NCI-H526 treated with DMSO at 0.1 percent for 48 hours (cell line): Measurements from ENCODE around the gene PNMA1.

Source experiments
- DNase-seq: peaks from one replicate; lab custom pipeline; 2025; lab: John Stamatoyannopoulos, UW

PNMA1 gene

DNA sequence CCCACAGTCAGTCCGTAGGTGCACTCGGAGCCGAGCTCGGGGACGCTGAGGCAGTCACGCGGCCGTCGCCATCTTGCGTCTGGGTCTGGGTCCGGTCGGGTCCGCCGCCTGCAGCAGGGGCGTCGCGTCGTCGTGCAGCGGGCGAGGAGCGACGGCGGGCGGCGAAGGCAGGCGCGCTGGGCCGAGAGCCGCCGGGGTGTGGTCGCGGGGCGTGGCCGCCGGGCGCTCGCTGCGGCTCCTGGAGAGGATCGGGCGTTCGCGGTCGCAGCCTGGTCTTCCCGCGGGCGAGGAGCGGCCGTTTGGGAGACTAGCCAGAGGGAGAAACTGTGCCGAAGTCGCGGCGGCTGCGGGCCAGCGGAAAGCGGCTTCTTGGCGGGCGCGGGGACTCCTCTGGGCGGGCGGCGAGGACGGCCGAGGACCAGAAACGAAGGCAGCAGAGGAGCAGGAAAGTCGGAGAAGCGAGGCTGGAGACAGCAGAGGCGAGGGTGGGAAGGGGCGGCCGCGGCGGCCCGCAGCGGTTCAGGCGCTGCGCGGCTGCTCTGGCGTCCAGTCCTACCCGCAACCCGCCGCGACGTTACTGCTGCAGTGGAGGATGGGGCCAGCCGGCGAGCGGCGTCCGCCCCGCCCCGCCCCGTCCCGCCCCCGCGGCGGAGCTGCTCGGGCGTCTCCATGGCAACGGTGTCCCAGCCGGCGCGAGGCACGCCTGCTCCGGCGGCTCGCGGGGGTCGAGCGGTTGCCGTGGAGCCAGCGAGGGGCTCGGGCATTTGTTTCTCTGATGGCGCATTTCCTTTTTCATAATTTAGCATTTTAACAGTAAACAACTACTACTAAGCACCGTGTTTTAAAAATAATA is at the start of gene PNMA1:
TSS of gene PNMA1 (minus strand) at position 582 of the 853 bp plus-strand sequence. CDS start 745 bp downstream, outside the sequence.
- DNase-seq = peak; percentile 83

GRCh38 chr14:73763396-73763795 is 49.2 kb upstream of the PNMA1 start:
- peak; percentile 22 for DNase-seq

DNA sequence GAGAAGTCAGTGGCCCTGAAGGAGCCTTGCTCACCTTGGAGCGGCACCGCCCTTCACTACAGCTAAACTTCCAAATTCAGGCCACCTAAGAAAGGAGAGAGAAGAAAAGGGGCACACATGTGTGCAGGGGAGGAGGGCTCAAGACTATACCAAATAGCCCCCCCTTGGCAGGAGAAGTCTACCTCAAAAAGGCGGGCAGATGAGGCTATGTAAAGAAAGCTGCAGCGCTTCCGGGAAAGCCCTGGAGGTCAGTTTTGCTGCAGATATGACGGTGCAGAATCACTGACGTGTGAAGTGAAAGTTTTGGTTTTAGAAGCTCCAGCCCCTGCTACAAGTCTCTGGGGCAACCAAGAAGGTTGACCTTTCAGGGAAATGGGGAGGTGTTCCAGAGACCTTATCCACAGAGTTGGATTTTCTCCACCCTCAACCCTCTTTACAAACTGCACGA is 48.2 kb upstream of the PNMA1 start:
- no peak for DNase-seq

DNA sequence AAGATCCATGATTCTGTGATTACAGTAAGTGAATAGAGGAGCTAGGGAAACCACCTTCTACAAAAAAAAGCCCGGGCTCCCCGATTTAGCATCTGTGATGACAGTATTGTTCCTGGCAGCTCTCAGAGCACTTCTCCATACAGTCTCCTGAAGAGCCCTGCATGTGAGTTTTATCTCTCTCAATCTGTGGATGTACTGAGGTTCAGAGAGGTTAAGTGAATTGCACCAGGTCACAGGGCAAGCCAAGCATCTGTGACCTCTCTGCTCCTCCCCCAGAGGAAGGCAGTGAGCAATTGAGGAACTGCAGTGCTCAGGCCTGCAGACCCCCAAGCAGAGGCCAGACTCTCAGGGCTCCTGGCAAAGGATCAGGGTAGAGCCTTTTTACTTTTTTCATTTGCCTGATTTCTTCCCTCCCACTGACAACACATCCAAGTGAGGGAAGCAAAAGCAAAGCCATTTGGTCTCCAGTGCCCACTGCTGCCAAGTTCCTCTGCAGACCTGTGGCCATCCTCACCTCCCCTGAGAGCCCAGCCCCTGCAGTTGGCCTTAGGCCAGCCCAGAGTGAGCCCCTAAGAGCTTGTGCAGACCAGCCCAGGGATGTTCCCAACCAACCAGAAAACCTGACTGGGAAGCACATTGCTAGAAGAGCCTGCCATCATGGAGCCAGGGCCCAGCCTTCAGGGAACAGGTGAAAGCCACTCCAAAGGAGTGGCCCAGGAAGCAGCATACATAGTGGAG is 47.6 kb upstream of the PNMA1 start:
- no peak for DNase-seq

DNA sequence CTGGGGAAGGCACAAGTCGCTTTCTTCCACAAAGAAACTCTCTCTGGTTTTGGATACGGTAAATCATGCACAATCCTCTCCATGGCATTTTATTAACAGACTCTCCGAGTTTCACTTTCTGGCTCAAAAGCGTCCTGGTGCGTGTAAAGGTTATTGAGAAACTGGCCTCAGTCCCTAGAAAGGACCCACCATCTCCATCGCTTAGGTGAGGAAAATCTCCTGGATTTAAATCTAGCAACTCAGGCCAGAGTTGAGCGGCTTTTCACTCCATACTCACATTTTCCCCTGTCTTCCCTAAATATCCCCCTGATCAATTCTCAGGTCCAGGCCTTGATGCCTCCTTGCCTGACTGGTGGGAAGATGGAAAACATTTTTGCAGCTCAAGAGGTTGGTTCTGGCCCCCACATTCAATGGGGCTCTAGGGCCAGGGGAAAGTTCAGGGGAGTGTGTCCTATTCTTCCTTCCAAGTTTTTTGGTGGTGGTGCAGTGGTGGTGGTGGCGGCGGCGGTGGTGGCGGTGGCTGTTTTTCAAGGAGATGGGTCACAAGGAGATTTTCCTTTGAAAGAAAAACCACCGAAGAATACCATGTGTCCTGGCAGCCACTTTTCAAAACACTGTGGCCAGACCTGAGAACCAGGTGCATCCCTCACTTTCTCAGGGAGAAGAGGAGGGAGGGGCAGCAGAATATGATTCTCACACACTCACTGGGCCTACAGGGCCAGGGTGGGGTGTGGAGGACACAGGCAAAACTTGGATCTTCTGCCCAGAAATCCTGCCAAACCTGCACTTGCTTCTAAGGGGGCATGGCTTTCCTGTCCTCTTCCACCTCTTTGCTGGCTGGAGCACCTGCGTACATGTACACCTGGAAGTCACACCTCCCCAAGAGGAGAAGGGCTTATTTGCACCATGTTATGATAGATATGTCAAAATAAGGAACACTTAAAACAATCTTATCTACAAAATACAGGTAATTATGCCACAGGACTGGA is 46.7 kb upstream of the PNMA1 start:
- DNase-seq = no peak

DNA sequence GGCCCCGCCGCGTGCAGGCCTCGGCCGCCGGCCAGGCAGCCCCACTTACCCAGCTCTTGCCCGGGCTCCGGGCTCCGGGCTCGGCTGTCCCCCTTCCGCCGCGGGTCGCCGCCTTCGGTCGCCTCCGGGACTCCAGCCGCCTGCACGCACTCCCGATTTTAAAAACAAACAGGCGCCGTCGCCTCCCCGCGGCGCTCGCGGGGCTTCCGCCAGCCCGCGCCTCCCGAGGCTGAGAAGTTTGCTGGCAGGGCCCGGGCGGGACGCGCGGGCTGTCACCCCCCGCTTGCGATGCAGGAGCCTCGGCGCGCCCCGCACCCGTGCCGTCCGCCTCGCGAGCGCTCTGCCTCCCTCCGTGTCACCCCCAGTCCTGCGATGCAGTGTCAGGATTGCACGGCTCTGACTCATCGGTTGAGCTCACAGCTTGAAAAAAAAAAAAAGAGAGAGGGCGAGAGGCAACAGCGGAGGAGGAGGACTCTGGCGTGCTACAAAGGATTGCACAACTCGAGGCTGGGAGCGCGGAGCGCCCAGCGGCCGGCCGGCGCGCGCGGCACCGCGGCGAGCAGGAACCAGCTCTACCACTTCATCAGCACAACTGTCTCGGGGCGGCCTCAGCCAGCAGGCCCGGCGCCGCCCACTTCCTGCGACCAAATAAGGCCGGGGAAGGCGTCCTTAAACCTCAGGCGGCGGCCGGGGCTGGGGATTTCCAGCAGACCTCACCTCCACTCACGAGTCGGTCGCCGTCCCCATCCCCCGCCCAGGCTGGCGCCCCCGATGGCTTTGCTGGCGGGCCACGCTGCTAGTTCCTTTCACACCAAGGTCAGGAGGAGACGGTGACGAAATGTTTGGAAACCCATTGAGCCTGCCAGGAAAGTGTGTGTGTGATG is 45.8 kb upstream of the PNMA1 start:
- DNase-seq = peak; percentile 90

- no peak for DNase-seq
Measured at GRCh38 chr14:73759183-73759713, 45.1 kb upstream of the PNMA1 start.

DNA sequence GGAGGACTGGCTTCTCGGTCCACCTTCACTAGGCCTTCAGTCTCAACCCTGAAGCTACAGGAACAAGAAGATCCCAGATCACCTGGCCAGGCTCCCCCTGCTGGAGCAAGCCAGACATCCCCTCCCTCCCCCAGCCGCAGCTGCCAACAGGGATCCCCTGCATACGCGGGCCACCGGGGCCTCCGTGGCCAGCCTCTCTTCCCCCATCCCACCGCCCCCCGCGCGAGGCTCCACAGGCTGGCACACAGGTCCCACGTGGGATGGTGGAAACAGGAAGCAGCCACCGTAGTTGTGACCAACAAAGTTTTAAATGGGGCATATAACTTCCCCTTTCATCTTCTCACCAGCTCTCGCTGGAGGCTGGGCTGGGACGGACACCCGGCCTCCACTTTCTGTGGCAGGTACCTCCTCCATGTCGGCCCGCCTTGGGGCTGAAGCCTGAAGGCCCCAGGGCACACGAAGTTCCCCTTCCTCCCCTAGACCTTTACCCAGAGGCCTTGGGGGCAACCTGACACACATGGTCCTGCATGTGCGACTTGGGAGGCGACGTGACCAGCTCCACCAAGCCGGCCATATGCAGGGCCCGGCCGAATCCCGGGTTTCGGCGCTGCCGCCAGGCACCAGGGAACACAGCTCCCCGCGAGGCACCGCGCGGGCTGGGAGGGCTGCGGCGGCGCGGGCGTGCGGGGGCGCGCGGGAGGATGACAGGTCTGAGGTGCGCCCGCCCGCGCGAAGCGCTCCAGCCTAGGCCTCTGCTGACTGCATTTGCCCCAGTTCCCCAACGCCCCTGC is 44.4 kb upstream of the PNMA1 start:
- DNase-seq = peak; percentile 57

GRCh38 chr14:73757876-73758391 is 43.8 kb upstream of the PNMA1 start:
- DNase-seq = no peak

- DNase-seq = no peak
Measured at GRCh38 chr14:73757381-73757780, 43.2 kb upstream of the PNMA1 start.

GRCh38 chr14:73755434-73756014 is 41.3 kb upstream of the PNMA1 start:
- no peak for DNase-seq

DNA sequence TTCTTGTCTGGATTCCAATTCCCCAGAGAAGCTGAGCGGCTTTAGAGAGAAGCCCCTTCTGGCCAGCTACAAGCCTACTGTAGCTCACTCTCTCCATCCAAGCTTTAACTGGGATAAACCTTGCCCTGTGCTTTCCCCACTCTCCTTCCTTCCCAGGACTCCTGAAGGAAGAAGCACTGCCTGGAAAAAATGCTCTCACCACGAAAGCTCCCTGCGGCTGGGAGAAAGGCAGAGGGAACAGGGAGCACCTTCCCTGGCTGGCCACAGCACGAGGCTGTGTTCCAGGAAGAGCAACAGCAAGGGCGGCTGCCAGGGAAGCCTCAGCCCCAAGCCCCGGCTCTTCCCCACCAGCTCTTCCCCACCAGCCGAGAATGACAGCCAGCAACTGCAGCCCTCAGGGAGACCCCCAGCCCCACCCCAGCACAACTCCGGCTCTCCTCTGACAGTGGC is 40.8 kb upstream of the PNMA1 start:
- no peak for DNase-seq

GRCh38 chr14:73753887-73754795 is 40.0 kb upstream of the PNMA1 start:
- no peak for DNase-seq

DNA sequence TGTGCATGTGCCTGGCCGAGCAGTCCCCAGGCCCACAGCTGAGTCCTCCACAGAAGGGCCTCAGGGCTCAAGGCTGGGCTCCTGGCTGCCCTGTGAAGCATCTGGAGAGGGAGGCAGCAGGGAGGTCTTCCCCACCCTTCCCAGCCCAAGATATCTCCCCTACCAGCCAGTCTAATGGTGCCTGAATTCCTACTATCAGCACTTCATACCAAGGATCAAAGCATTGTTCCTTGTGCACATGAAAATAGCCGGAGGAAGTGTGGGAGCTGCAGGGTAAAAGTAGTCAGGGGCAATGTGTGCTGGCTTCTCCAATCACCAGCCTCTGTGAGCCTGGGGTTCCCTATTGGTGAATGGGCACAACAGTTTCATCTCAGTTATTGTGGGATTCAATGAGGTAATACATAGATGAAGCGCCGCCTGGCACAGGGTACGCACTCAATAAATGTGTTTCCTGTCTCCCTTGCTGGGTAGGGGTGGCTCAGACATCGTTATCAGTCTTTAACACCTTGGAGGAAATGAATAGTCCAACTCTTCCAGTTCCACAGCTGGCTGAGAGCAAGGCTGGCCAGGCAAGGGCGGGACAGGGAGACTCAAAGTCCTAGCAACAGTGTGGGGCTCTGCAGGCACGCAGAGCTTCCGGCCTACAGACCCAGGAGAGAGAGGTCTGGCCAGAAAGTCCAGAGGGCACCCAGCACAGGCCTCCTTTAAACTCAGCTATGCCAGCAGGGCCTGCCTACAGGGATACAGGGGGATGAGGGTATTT is 39.1 kb upstream of the PNMA1 start:
- no peak for DNase-seq

- DNase-seq = no peak
Measured at GRCh38 chr14:73752297-73752992, 38.3 kb upstream of the PNMA1 start.

DNA sequence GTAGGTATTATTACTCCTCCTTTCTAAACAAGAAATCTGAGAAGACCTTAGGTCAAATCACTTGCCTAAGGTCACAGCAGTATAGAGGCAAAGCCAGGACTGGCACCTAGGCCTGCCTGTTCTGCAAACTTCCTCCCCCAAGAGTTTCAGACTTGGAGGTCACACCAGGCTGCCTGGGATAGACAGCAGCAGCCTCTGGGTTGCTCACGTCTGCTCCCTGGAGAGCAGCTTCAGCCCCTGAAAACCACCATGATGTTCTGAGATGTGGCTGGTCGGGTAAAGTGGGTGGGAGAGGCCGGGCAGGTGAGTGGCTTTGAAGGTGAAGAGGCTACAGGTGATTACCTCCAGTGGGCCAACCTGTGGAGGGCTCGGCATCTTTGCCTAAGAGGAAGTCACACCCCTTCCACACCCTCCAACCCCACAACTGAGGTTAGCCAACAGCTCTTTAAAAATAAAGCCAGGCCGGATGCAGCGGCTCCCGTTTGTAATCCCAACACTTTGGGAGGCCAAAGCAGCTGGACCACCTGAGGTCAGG is 37.0 kb upstream of the PNMA1 start:
- DNase-seq = no peak
